A549 (cell line): ENCODE measurements around the gene CTDP1. TPM values are rescaled to one million over a fixed set of nuclear protein-coding genes. Genes with fewer than 3 reads are reported as not detected.
"Not testable (repeated sequence)": the region's sequence is repeated elsewhere in the genome, so short reads cannot be mapped to it uniquely, and the experiment has no call there.

Experiments
- ATAC-seq, 2 experiments: fragments of 200-7000 bp in 1 of 2; fragments of >200 bp in 1 of 2; cut with Nextera tagmentation in 1 of 2; cut with Tn5 transposase in 1 of 2; 3 replicates each; pipeline versions ENCODE4 v1.8.0 to v1.9.1; 2018 to 2020; ENCODE audit warnings: mild to moderate bottlenecking in 1 of 2, moderate library complexity in 1 of 2
- CTCF ChIA-PET: fragments of 300-600 bp; sonication (Branson Sonifier 250); formaldehyde crosslinking; extraction: SDS; loops from one replicate; lab custom pipeline; 2021; ENCODE audit warnings: antibody characterized with exemption, inconsistent platforms; lab: Yijun Ruan, JAX
- POLR2A ChIA-PET: fragments of 350-600 bp; formaldehyde crosslinking; extraction: SDS; loops from one replicate; lab custom pipeline; 2021; ENCODE audit warnings: antibody characterized with exemption, inconsistent platforms; lab: Yijun Ruan, JAX
- DNase-seq, 2 experiments: peaks; one replicate each; pipeline versions ENCODE4 v3.0.0 to v3.0.0-alpha.2; 2011 to 2016; ENCODE audit warnings: low read depth in 1 of 2, low spot score in 1 of 2
- FAIRE-seq: peaks from 2 replicates; lab custom pipeline; 2011; peaks lifted over from hg19 to GRCh38; lab: Jason Lieb, UNC
- H3K27ac ChIP-seq, 2 experiments: fragments of >200 bp; sonication (Bioruptor Twin); formaldehyde crosslinking; 3 replicates each; pipeline ENCODE4 v1.5.1; 2016 to 2017
- H3K4me1 ChIP-seq: fragments of >200 bp; sonication (Bioruptor Twin); formaldehyde crosslinking; 3 replicates; pipeline ENCODE4 v1.6.1; 2016
- H3K4me2 ChIP-seq: fragments of >200 bp; sonication (Bioruptor Twin); formaldehyde crosslinking; 3 replicates; pipeline ENCODE4 v1.6.1; 2016
- H3K4me3 ChIP-seq: fragments of >200 bp; sonication (Bioruptor Twin); formaldehyde crosslinking; 3 replicates; pipeline ENCODE4 v1.5.1; 2016
- H3K9me3 ChIP-seq: fragments of >200 bp; sonication (Bioruptor Twin); formaldehyde crosslinking; 3 replicates; pipeline ENCODE4 v1.6.1; 2016
- ATOH8 ChIP-seq: fragments of 250-450 bp; sonication (Bioruptor Pico); IDR thresholded peaks from 2 replicates; pipeline ENCODE4 v1.5.0; 2020; ENCODE audit warnings: low read depth, mild to moderate bottlenecking, moderate library complexity
- CBX8 ChIP-seq: fragments of 200-600 bp; sonication (generic); IDR thresholded peaks from 2 replicates; pipeline ENCODE4 v1.6.1; 2016
- CEBPB ChIP-seq, 2 experiments: fragments of >200 bp in 1 of 2; sonication (Bioruptor Twin) in 1 of 2; formaldehyde crosslinking in 1 of 2; IDR thresholded peaks; 2 replicates each; pipeline ENCODE4 v1.6.1; 2012 to 2016
- FOSB ChIP-seq: fragments of 250-450 bp; sonication (Bioruptor Pico); IDR thresholded peaks from 2 replicates; pipeline ENCODE4 v1.5.0; 2020; ENCODE audit warnings: mild to moderate bottlenecking, moderate library complexity
- HES2 ChIP-seq: fragments of >200 bp; sonication (Bioruptor Twin); formaldehyde crosslinking; IDR thresholded peaks from 2 replicates; pipeline ENCODE4 v1.6.1; 2016
- HMGXB4 ChIP-seq: fragments of 250-450 bp; sonication (Bioruptor Pico); IDR thresholded peaks from 2 replicates; pipeline ENCODE4 v1.5.0; 2021; ENCODE audit warnings: mild to moderate bottlenecking, moderate library complexity, borderline replicate concordance
- HOXB5 ChIP-seq: fragments of 250-450 bp; sonication (Bioruptor Pico); IDR thresholded peaks from 2 replicates; pipeline ENCODE4 v1.5.0; 2020; ENCODE audit warnings: mild to moderate bottlenecking, moderate library complexity
- JUNB ChIP-seq: fragments of >200 bp; sonication (Bioruptor Twin); formaldehyde crosslinking; IDR thresholded peaks from 2 replicates; pipeline ENCODE4 v1.6.1; 2016
- KDM5A ChIP-seq: fragments of 200-600 bp; sonication (generic); IDR thresholded peaks from 2 replicates; pipeline ENCODE4 v1.6.1; 2016; ENCODE audit warnings: antibody characterized with exemption, mild to moderate bottlenecking
- MAFK ChIP-seq: fragments of 450-650 bp; IDR thresholded peaks from 2 replicates; pipeline ENCODE4 v1.6.1; 2014; ENCODE audit not compliant: partially characterized antibody
- MAX ChIP-seq: IDR thresholded peaks from 2 replicates; pipeline ENCODE4 v1.6.1; 2012
- MAZ ChIP-seq: fragments of 150-350 bp; IDR thresholded peaks from 2 replicates; pipeline ENCODE4 v1.6.1; 2014; ENCODE audit warnings: antibody characterized with exemption, low read depth, low read length, borderline replicate concordance
- NPAS2 ChIP-seq: fragments of 250-450 bp; sonication (Bioruptor Pico); IDR thresholded peaks from 2 replicates; pipeline ENCODE4 v1.8.0; 2022; ENCODE audit warnings: mild to moderate bottlenecking, moderate library complexity, borderline replicate concordance
- NR3C1 ChIP-seq: fragments of >200 bp; sonication (Bioruptor Twin); formaldehyde crosslinking; IDR thresholded peaks from 3 replicates; pipeline ENCODE4 v1.6.1; 2017
- PBX3 ChIP-seq: IDR thresholded peaks from 2 replicates; pipeline ENCODE4 v1.6.1; 2012
- POLR2A ChIP-seq: IDR thresholded peaks from 2 replicates; pipeline ENCODE4 v1.6.1; 2012; ENCODE audit warnings: mild to moderate bottlenecking, low read length
- RAD21 ChIP-seq, 2 experiments: fragments of >200 bp in 1 of 2; sonication (Bioruptor Twin) in 1 of 2; formaldehyde crosslinking in 1 of 2; IDR thresholded peaks in 1 of 2; conservative IDR thresholded peaks in 1 of 2; 2 replicates in 1 of 2; 3 replicates in 1 of 2; pipeline ENCODE4 v1.6.1; 2012 to 2018; ENCODE audit warnings: inconsistent platforms in 1 of 2
- RARB ChIP-seq: fragments of 250-450 bp; sonication (Bioruptor Pico); IDR thresholded peaks from 2 replicates; pipeline ENCODE4 v1.8.0; 2021; ENCODE audit warnings: mild to moderate bottlenecking, moderate library complexity
- SMC3 ChIP-seq: fragments of >200 bp; sonication (Bioruptor Twin); formaldehyde crosslinking; IDR thresholded peaks from 3 replicates; pipeline ENCODE4 v1.6.1; 2018; ENCODE audit warnings: inconsistent platforms
- TP53 ChIP-seq: fragments of 250-450 bp; sonication (Bioruptor Pico); IDR thresholded peaks from 2 replicates; pipeline ENCODE4 v1.5.0; 2021; ENCODE audit warnings: mild to moderate bottlenecking, moderate library complexity
- ZSCAN20 ChIP-seq: fragments of 250-450 bp; sonication (Bioruptor Pico); IDR thresholded peaks from 2 replicates; pipeline ENCODE4 v1.8.0; 2022; ENCODE audit warnings: mild to moderate bottlenecking, moderate library complexity
- WGBS: methylation state at CpG from one replicate; pipeline ENCODE4 v1.1.6; 2017; ENCODE audit errors: missing lambda C conversion rate; 5-methylcytosine and 5-hydroxymethylcytosine counted together
- polyA plus RNA-seq, 4 experiments: library from polyadenylated mRNA; depleted of rRNA in 3 of 4; stranded (reverse); fragments of >200 nt; fragmentation: RNase III in 1 of 4; extraction: RNeasy Plus Mini Kit Qiagen cat#74134 plus additional on column Dnase treatment in 1 of 4; gene quantifications; 2 replicates in 3 of 4; 3 replicates in 1 of 4; pipeline ENCODE4 v1.2.3, GENCODE V29; 2011 to 2017

CTDP1 gene
- polyA plus RNA-seq, 2 of the 4 experiments (the other 2 are of a cell fraction): 6.8 to 12.1 TPM

GRCh38 chr18:79694206-79694894 lies 14.7 kb downstream of the CTDP1 start:
- FAIRE-seq, ATAC-seq, DNase-seq, CTCF ChIA-PET, H3K4me3 ChIP-seq, H3K4me2 ChIP-seq, H3K4me1 ChIP-seq, POLR2A ChIA-PET, H3K9me3 ChIP-seq, H3K27ac ChIP-seq: not testable (repeated sequence)
- 83% methylated on average over 5 of the region's 32 CpGs for WGBS

- H3K27ac ChIP-seq: no peak overlapping the region
- DNase-seq: no peak
- FAIRE-seq: no peak
- no peaks in the 10 kb centered on the region for H3K9me3 ChIP-seq
- ATAC-seq: no peak
- no peaks in the 10 kb centered on the region for H3K4me1 ChIP-seq
- TF ChIP-seq POLR2A (no peak), PBX3 (no peak), FOSB (CRISPR knock-in tag) (no peak)
- no peak overlapping the region for H3K4me3 ChIP-seq
- 90% methylated on average over 3 of the region's 3 CpGs for WGBS
- POLR2A ChIA-PET: no interaction called here
- CTCF ChIA-PET: no interaction called here
- H3K4me2 ChIP-seq: no peak overlapping the region
Measured at GRCh38 chr18:79694895-79695213, 15.3 kb downstream of the CTDP1 start.

GRCh38 chr18:79695269-79695668 lies 15.7 kb downstream of the CTDP1 start:
- no peak for DNase-seq
- FAIRE-seq: no peak
- TF ChIP-seq MAFK (no peak), KDM5A (no peak), NR3C1 (no peak), RARB (CRISPR knock-in tag) (no peak), CBX8 (no peak), TP53 (CRISPR knock-in tag) (no peak), SMC3 (no peak), RAD21 (conservative IDR thresholded peaks at IDR 0.05 in 1 of 2, IDR thresholded peaks at IDR 0.05 in 1 of 2) (no peak), MAZ (no peak), MAX (no peak)
- 91% methylated on average over 11 of the region's 13 CpGs for WGBS
- H3K4me2 ChIP-seq: no peak overlapping the region
- no peak overlapping the region for H3K4me3 ChIP-seq
- H3K9me3 ChIP-seq: no peaks in the 10 kb centered on the region
- ATAC-seq: no peak
- POLR2A ChIA-PET: no interaction called here
- no peak overlapping the region for H3K27ac ChIP-seq
- no peaks in the 10 kb centered on the region for H3K4me1 ChIP-seq
- CTCF ChIA-PET: no interaction called here

- no peak overlapping the region for H3K4me2 ChIP-seq
- H3K4me3 ChIP-seq: no peak overlapping the region
- ChIA-PET CTCF (no interaction called here), POLR2A (no interaction called here)
- FAIRE-seq (no peak), DNase-seq (no peak), ATAC-seq (no peak)
- H3K4me1 ChIP-seq: no peaks in the 10 kb centered on the region
- H3K27ac ChIP-seq: no peak overlapping the region
- 93% methylated on average over 35 of the region's 53 CpGs for WGBS
- H3K9me3 ChIP-seq: no peaks in the 10 kb centered on the region
- TF ChIP-seq NPAS2 (CRISPR knock-in tag): no peak
- no peak for TF ChIP-seq RAD21 (conservative IDR thresholded peaks at IDR 0.05 in 1 of 2, IDR thresholded peaks at IDR 0.05 in 1 of 2)
- TF ChIP-seq JUNB: no peak
- no peak for TF ChIP-seq CEBPB (IDR thresholded peaks at IDR 0.05)
- TF ChIP-seq ZSCAN20 (CRISPR knock-in tag): no peak
- no peak for TF ChIP-seq HES2
- no peak for TF ChIP-seq HOXB5 (CRISPR knock-in tag)
- no peak for TF ChIP-seq HMGXB4 (CRISPR knock-in tag)
- no peak for TF ChIP-seq ATOH8
Measured at GRCh38 chr18:79695856-79696850, 16.6 kb downstream of the CTDP1 start.
